CD4-positive, alpha-beta T cell (primary cell): ENCODE measurements around the gene ARHGEF11. TPM values are rescaled to one million over a fixed set of nuclear protein-coding genes. Genes with fewer than 3 reads are reported as not detected.

Source experiments
- ATAC-seq: fragments of 200-7000 bp; cut with Tn5 transposase; one replicate; pipeline ENCODE4 v1.10.0; 2022; ENCODE audit warnings: mild to moderate bottlenecking; ENCODE audit not compliant: poor library complexity
- CTCF ChIA-PET: fragments of 350-600 bp; sonication (Branson Sonifier 250); formaldehyde crosslinking; loops from one replicate; lab custom pipeline; 2021; ENCODE audit warnings: antibody characterized with exemption, inconsistent platforms; lab: Charles Lee
- POLR2A ChIA-PET: fragments of 350-600 bp; sonication (Branson Sonifier 250); formaldehyde crosslinking; loops from one replicate; lab custom pipeline; 2021; ENCODE audit warnings: antibody characterized with exemption, inconsistent platforms; lab: Charles Lee
- DNase-seq, 14 experiments: peaks; one replicate each; pipeline ENCODE4 v3.0.0-alpha.2; 2013 to 2020; ENCODE audit warnings: mixed read lengths in 2 of 14
- H3K27ac ChIP-seq, 2 donors: one replicate each; pipeline versions ENCODE4 v1.5.1 to v1.7.0; 2013; ENCODE audit warnings: low read length in 2 of 2, low read depth in 1 of 2, mild to moderate bottlenecking in 1 of 2
- H3K27me3 ChIP-seq, 2 experiments: 1 replicate in 1 of 2; 2 replicates in 1 of 2; pipeline versions ENCODE4 v1.6.1 to v1.7.0; 2013; ENCODE audit warnings: low read length in 2 of 2, control low read depth in 1 of 2, mild to moderate bottlenecking in 1 of 2, moderate library complexity in 1 of 2; ENCODE audit not compliant: insufficient read depth in 2 of 2, control insufficient read depth in 1 of 2
- H3K36me3 ChIP-seq: one replicate; pipeline ENCODE4 v1.6.1; 2013; ENCODE audit warnings: low read length, control low read depth; ENCODE audit not compliant: insufficient read depth
- H3K4me1 ChIP-seq: one replicate; pipeline ENCODE4 v1.6.1; 2013; ENCODE audit warnings: low read length, control low read depth; ENCODE audit not compliant: insufficient read depth
- H3K4me3 ChIP-seq: one replicate; pipeline ENCODE4 v1.5.1; 2013; ENCODE audit warnings: mild to moderate bottlenecking, low read length, moderate library complexity
- H3K9me3 ChIP-seq, 2 experiments: 1 replicate in 1 of 2; 2 replicates in 1 of 2; pipeline versions ENCODE4 v1.6.1 to v1.7.0; 2013; ENCODE audit warnings: low read length in 2 of 2, mild to moderate bottlenecking in 2 of 2, control low read depth in 1 of 2, moderate library complexity in 1 of 2; ENCODE audit not compliant: control insufficient read depth in 1 of 2, insufficient read depth in 1 of 2
- H3K27ac Mint-ChIP-seq: one replicate; pipeline ENCODE4 v1.8.0; 2020; ENCODE audit warnings: mixed read lengths
- H3K27me3 Mint-ChIP-seq: one replicate; pipeline ENCODE4 v1.8.0; 2021; ENCODE audit warnings: mixed read lengths
- H3K36me3 Mint-ChIP-seq: one replicate; pipeline ENCODE4 v1.8.0; 2021; ENCODE audit warnings: low read depth, mixed read lengths
- H3K4me1 Mint-ChIP-seq: one replicate; pipeline ENCODE4 v1.8.0; 2021; ENCODE audit warnings: low read depth, mixed read lengths
- H3K4me3 Mint-ChIP-seq: one replicate; pipeline ENCODE4 v1.8.0; 2020; ENCODE audit warnings: mild to moderate bottlenecking, mixed read lengths
- H3K9me3 Mint-ChIP-seq: one replicate; pipeline ENCODE4 v1.8.0; 2020; ENCODE audit warnings: mixed read lengths
- intact Hi-C, 2 experiments: fragments of 100-400 bp; cut with DNase I in 1 of 2; cut with micrococcal nuclease in 1 of 2; formaldehyde crosslinking; loops; one replicate each; pipeline versions ENCODE4 v1.15.1 to v1.9.0; 2023 to 2025; cut with DNase I, micrococcal nuclease
- total RNA-seq, 174 experiments: library from RNA in 2 of 174; stranded (reverse) in 2 of 174; gene quantifications; one replicate each; pipeline ENCODE4 v1.2.3 and lab custom pipeline; 2021 to 2026
- TF ChIP-seq, protein P1 (sequence below): fragments of 200-600 bp; IDR thresholded peaks from one replicate; pipeline ENCODE4 v1.8.0; 2022; ENCODE audit warnings: antibody characterized with exemption, mild to moderate bottlenecking

The ARHGEF11 gene
- total RNA-seq, 2 experiments from 2014 or later = 13.7 to 13.9 TPM

- H3K27ac ChIP-seq = no peak overlapping the region
- POLR2A ChIA-PET = no interaction called here
- ATAC-seq (no peak), DNase-seq (no peak)
- no peaks in the 10 kb centered on the region for H3K4me1 ChIP-seq
- peaks cover 79% of the 10 kb centered on the region for H3K36me3 ChIP-seq
- no peak overlapping the region for H3K4me3 ChIP-seq
- Mint-ChIP-seq H3K4me1 (no peaks in the 10 kb centered on the region), H3K9me3 (no peaks in the 10 kb centered on the region), H3K4me3 (no peak overlapping the region), H3K27ac (no peak overlapping the region), H3K27me3 (no peaks in the 10 kb centered on the region), H3K36me3 (peaks cover 92% of the 10 kb centered on the region)
- no peaks in the 10 kb centered on the region for H3K27me3 ChIP-seq
- H3K9me3 ChIP-seq = no peaks in the 10 kb centered on the region
- intact Hi-C loops = no loop called here
- TF ChIP-seq, protein P1, sequence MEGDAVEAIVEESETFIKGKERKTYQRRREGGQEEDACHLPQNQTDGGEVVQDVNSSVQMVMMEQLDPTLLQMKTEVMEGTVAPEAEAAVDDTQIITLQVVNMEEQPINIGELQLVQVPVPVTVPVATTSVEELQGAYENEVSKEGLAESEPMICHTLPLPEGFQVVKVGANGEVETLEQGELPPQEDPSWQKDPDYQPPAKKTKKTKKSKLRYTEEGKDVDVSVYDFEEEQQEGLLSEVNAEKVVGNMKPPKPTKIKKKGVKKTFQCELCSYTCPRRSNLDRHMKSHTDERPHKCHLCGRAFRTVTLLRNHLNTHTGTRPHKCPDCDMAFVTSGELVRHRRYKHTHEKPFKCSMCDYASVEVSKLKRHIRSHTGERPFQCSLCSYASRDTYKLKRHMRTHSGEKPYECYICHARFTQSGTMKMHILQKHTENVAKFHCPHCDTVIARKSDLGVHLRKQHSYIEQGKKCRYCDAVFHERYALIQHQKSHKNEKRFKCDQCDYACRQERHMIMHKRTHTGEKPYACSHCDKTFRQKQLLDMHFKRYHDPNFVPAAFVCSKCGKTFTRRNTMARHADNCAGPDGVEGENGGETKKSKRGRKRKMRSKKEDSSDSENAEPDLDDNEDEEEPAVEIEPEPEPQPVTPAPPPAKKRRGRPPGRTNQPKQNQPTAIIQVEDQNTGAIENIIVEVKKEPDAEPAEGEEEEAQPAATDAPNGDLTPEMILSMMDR = no peak
- CTCF ChIA-PET = no interaction called here
Observed at GRCh38 chr1:156944268-156944667, 101.3 kb downstream of the ARHGEF11 start.

DNA sequence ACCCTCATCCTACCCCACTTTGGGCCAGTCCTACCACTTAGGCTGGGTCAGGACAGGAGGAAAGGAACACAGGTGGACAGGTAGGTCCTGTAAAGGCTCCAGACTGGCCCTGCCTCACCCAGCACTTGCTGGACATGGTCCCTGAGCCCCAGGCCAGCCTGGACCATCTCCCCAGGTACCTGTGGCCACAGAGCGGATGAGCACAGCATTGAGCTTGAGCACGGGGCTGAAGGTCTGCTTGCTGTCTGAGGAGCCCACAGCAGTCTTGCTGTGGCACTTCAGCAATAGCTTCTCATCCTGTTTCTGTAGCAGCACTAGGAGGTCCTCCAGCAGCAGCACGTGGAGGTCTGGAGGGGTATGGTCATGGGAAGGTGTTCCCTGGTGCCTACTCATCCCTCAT is 101.8 kb downstream of the ARHGEF11 start:
- intact Hi-C loops = no loop called here
- H3K4me1 Mint-ChIP-seq = no peaks in the 10 kb centered on the region
- Histone ChIP-seq H3K27ac (no peak overlapping the region), H3K9me3 (no peaks in the 10 kb centered on the region), H3K36me3 (peaks cover 75% of the 10 kb centered on the region), H3K27me3 (no peaks in the 10 kb centered on the region), H3K4me3 (no peak overlapping the region), H3K4me1 (no peaks in the 10 kb centered on the region)
- ChIA-PET POLR2A (no interaction called here), CTCF (no interaction called here)
- TF ChIP-seq, protein P1 = no peak
- ATAC-seq (no peak), DNase-seq (no peak)
- no peak overlapping the region for H3K27ac Mint-ChIP-seq
- no peaks in the 10 kb centered on the region for H3K9me3 Mint-ChIP-seq
- H3K27me3 Mint-ChIP-seq = no peaks in the 10 kb centered on the region
- peaks cover 92% of the 10 kb centered on the region for H3K36me3 Mint-ChIP-seq
- no peak overlapping the region for H3K4me3 Mint-ChIP-seq

DNA sequence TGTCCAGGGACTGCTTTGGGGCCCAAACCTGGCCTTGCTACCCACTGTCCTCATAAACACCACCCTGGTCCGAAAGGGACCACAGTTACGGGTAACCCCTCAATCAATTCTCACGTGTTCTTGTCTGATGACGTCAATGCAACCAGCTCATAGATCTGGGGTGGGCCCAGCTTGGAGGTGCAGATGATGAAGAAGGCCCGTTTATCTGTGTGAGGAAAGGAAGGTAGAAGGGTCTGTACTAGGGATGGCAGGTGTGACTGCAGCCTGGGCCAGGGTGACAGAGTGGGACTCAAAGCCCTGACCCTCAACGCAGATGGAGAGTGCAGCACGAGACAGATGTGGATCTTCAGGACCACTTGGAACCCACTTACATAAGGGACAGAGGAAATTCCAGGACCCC is 103.0 kb downstream of the ARHGEF11 start:
- Histone ChIP-seq H3K4me1 (no peaks in the 10 kb centered on the region), H3K9me3 (no peaks in the 10 kb centered on the region), H3K4me3 (no peak overlapping the region), H3K27me3 (no peaks in the 10 kb centered on the region), H3K27ac (no peak overlapping the region), H3K36me3 (peaks cover 63% of the 10 kb centered on the region)
- H3K4me3 Mint-ChIP-seq = no peak overlapping the region
- H3K9me3 Mint-ChIP-seq = no peaks in the 10 kb centered on the region
- ChIA-PET CTCF (no interaction called here), POLR2A (interaction anchor here (0.6 kb wide), 1 partner anchor 301 kb away, joined by 3 read pairs; no protein-coding TSS in a partner anchor)
- ATAC-seq (no peak), DNase-seq (no peak)
- intact Hi-C loops = no loop called here
- H3K36me3 Mint-ChIP-seq = peaks cover 90% of the 10 kb centered on the region
- no peaks in the 10 kb centered on the region for H3K4me1 Mint-ChIP-seq
- no peaks in the 10 kb centered on the region for H3K27me3 Mint-ChIP-seq
- TF ChIP-seq, protein P1 = no peak
- H3K27ac Mint-ChIP-seq = no peak overlapping the region
